ENCODE measurements around the gene SUPT5H.
A peak's percentile ranks its signal among the peaks of the same experiment; 100 is the strongest.

The SUPT5H gene

DNA sequence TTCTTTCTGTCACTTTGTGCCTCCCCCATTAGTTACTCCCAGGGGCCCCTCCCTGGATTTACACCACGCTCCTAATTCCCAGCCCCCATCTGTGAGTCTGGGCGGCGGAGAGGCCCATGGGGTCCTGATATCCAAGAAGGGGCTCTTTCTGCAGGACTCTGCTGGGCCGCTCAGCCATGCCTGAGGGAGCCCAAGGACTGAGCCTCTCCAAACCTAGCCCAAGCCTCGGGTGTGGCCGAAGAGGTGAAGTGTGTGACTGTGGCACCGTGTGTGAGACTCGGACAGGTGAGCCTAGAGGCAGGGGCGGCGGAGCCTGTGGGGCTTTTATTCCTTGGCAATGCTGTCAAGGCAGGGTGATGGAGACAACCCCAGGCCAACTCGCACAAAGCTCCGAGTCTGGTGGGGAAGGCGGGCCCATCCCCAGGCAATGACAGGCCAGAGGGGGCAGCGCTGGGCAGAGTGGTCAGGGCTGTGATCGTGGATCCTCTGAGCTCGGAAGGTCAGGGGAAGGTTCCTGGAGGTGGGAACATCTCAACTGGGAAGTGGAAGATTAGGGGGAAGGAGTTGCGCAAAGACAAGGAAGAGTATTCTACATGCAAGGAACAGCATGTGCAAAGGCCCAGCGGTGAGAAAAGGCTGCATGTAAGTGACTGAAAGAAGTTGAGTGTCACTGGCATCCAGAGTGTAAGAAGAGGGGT lies 31.3 kb upstream of the SUPT5H start:
- TF ChIP-seq, protein P1, sequence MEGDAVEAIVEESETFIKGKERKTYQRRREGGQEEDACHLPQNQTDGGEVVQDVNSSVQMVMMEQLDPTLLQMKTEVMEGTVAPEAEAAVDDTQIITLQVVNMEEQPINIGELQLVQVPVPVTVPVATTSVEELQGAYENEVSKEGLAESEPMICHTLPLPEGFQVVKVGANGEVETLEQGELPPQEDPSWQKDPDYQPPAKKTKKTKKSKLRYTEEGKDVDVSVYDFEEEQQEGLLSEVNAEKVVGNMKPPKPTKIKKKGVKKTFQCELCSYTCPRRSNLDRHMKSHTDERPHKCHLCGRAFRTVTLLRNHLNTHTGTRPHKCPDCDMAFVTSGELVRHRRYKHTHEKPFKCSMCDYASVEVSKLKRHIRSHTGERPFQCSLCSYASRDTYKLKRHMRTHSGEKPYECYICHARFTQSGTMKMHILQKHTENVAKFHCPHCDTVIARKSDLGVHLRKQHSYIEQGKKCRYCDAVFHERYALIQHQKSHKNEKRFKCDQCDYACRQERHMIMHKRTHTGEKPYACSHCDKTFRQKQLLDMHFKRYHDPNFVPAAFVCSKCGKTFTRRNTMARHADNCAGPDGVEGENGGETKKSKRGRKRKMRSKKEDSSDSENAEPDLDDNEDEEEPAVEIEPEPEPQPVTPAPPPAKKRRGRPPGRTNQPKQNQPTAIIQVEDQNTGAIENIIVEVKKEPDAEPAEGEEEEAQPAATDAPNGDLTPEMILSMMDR (IDR thresholded peaks at IDR 0.05; ENCODE audit: low read depth, low read length), result peak; percentile 43
- no peak for DNase-seq (ENCODE audit: extremely low read depth, low read depth)

DNA sequence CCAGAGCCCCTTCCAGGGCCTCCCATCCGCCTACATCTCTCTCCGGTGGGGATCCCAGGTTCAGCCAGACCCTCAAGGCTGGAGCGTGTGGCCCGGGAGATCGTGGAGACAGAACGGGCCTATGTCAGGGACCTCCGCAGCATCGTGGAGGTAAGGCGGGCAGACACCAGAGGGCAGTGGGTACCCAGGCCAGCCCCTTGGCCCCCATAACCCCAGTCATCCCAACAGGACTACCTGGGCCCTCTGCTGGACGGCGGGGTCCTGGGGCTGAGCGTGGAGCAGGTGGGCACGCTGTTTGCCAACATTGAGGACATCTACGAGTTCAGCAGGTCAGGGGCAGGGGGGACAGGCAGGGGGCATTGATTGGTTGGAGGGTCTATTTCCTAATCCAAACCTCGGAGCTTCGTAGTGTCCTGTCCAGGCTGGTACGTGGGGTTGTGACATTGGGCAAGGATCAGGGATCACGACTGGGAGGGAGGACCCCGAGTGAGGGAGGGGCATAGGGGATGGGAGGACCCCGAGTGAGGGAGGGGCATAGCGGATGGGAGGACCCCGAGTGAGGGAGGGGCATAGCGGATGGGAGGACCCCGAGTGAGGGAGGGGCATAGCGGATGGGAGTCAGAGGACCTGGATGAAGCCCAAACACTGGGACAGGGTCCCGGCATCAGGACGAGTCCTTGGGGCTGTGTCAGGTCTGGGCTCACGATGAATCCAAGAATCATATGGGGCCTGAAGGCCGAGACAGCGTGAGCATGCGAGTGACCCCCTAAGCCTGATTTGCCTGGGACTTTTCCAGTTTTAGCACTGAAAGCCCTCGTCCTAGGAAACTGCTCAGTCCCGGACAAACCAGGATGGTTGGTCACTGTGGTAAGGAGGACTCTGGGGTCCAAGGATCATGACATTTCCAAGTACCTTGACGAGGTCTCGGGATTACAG lies 30.0 kb upstream of the SUPT5H start:
- TF ChIP-seq, protein P1 (IDR thresholded peaks at IDR 0.05; ENCODE audit: low read depth, low read length), result no peak
- DNase-seq (ENCODE audit: extremely low read depth, low read depth), result no peak

DNA sequence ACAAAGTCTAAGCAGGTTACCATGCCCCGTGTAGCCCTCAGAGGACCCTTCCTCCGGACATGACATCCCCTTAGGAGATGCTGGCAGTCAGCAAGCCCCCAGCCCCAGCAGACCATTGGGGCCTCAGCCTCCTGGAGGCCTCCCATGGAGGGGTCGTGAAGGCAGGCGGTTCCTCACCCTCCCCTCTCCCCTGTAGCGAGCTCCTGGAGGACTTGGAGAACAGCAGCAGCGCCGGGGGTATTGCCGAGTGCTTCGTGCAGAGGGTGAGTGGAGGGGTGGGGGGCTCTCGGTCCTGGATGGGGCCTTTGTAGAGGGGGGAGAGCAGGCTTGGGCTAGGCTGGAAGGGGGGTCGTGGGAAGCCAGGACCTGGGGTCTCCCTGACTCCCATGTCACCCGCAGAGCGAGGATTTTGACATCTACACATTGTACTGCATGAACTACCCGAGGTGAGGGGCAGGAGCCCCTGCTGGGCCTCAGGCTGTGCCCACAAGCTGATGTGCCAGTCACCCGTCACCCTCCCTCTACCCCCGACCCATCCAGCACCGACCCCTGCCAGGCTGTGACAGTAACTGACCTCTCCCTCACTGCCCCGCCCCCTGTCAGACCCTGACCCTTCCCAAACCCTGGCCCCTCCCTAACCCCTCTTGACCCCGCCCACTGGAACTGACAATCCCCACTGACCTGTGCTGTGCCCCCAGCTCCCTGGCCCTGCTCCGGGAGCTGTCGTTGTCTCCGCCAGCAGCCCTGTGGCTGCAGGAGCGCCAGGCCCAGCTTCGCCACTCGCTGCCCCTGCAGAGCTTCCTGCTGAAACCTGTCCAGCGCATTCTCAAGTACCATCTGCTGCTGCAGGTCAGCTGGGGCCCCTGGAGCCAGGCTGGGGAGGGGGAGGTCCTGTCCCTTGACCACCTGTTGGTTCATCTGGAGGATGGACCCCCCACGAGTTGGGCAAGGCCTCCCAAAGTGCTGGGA lies 28.9 kb upstream of the SUPT5H start:
- TF ChIP-seq, protein P1 (IDR thresholded peaks at IDR 0.05; ENCODE audit: low read depth, low read length), result no peak
- DNase-seq (ENCODE audit: extremely low read depth, low read depth), result no peak

GRCh38 chr19:39417463-39418181 lies 27.8 kb upstream of the SUPT5H start:
- TF ChIP-seq, protein P1 (IDR thresholded peaks at IDR 0.05; ENCODE audit: low read depth, low read length), result no peak
- no peak for DNase-seq (ENCODE audit: extremely low read depth, low read depth)

GRCh38 chr19:39419003-39419402 lies 26.4 kb upstream of the SUPT5H start:
- TF ChIP-seq, protein P1 (IDR thresholded peaks at IDR 0.05; ENCODE audit: low read depth, low read length), result no peak
- DNase-seq (ENCODE audit: extremely low read depth, low read depth), result no peak

GRCh38 chr19:39420769-39421168 lies 24.6 kb upstream of the SUPT5H start:
- DNase-seq (ENCODE audit: extremely low read depth, low read depth), result no peak
- TF ChIP-seq, protein P1 (IDR thresholded peaks at IDR 0.05; ENCODE audit: low read depth, low read length), result no peak
